GM20000 (cell line): ENCODE measurements around the gene ZNF385C.

Experiments used
- DNase-seq: peaks from one replicate; pipeline ENCODE4 v3.0.0; 2012; ENCODE audit warnings: low spot score
- CTCF ChIP-seq: IDR thresholded peaks from 2 replicates; pipeline ENCODE4 v1.5.1; 2012; ENCODE audit warnings: mild to moderate bottlenecking, control low read depth; ENCODE audit errors: extremely low read depth, missing control alignments

The ZNF385C gene

DNA sequence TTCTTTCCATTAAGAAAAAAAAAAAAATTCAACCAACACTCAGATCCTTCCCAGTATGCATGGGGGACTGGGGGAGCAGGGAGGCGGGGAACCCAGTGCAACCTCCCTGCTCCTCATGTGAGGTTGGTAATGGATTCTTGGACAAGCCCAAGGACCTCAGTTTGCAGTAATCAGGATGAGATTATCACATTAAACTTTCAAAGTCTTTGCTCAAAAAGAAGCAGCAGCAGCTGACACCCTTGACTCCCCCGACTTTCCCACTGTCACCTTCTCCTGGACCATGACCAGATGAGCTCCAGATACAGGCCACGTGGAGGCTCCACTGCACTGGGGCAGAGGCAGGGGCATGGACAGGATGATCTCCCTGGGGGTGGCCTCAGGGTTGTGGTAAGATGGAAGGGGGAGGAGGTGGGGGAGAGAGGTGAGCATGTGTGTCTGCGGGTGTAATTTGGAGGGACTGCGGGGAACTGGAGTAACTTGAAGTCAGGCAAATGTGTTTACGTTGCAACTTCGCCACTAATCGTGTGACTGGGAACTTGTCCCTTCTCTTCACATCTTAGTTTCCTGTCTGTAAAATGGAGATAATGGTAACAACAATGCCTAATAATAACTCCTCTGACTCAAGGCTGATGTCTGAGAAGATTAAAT, 19.8 kb downstream of the ZNF385C start:
- TF ChIP-seq CTCF: no peak
- DNase-seq: no peak

DNA sequence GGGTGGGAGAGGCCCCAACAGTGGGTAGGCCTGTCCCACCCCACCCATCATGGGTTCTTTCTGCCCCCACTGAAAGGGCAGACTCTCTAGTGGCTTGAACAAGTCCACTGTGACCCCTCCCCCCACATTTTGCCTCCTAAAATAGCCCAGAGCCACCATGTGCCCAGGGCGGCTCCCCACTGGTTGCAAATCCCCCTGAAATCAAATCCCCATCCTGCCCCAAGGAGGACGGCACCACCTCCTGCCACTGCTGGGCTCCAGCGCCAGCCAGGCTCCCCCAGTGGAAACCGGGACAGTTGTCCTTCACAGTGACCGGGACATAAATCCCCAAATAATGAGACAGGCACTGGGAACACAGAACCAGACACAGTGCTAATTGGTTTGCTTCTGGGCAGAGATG, 20.5 kb downstream of the ZNF385C start:
- no peak for TF ChIP-seq CTCF
- no peak for DNase-seq

GRCh38 chr17:42076797-42077559, 21.3 kb downstream of the ZNF385C start:
- no peak for DNase-seq
- TF ChIP-seq CTCF: no peak

DNA sequence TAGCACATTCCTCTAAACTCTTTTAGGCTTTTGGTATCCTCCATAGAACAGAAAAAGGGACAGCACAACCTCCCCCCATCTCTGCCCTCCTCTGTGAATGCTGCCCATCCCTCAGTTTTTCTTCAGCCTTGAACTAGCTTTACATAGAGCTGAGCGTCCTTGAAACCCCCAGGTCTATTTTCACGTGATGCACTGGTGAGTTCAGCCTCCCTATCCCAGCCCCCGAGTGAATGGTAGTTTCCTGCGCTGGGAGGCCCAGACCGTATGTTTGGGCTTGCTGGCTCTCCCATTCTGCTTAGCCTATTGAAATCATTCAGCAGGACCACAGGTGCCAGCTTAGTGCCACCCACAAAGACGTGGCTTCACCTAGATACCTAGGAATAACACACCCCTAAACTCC, 22.5 kb downstream of the ZNF385C start:
- no peak for DNase-seq
- no peak for TF ChIP-seq CTCF

GRCh38 chr17:42072323-42073187, 25.7 kb downstream of the ZNF385C start:
- no peak for TF ChIP-seq CTCF

GRCh38 chr17:42071810-42072209, 26.5 kb downstream of the ZNF385C start:
- no peak for DNase-seq
- TF ChIP-seq CTCF: no peak

More at GRCh38 chr17:42072323-42073187, 25.7 kb downstream of the ZNF385C start:
- no peak for DNase-seq

GRCh38 chr17:42068979-42069378, 29.3 kb downstream of the ZNF385C start:
- no peak for DNase-seq
- no peak for TF ChIP-seq CTCF
